MM.1S (cell line): ENCODE measurements around the gene ADARB2.

ENCODE experiments used
- EZH2 ChIP-seq: fragments of 300-600 bp; sonication (generic); optimal IDR thresholded peaks from 2 replicates; pipeline ENCODE3; 2017; ENCODE audit warnings: low read depth, mild to moderate bottlenecking, antibody characterized with exemption, low read length, mixed read lengths
- EZH2phosphoT487 ChIP-seq: fragments of 300-600 bp; sonication (generic); IDR thresholded peaks from 2 replicates; pipeline ENCODE4 v1.6.1; 2018; ENCODE audit warnings: antibody characterized with exemption, low read length
- TF ChIP-seq, protein P1 (sequence below): fragments of 300-600 bp; sonication (generic); IDR thresholded peaks from 2 replicates; pipeline ENCODE4 v1.5.1; 2016; ENCODE audit warnings: antibody characterized with exemption, low read length, mixed read lengths

DNA sequence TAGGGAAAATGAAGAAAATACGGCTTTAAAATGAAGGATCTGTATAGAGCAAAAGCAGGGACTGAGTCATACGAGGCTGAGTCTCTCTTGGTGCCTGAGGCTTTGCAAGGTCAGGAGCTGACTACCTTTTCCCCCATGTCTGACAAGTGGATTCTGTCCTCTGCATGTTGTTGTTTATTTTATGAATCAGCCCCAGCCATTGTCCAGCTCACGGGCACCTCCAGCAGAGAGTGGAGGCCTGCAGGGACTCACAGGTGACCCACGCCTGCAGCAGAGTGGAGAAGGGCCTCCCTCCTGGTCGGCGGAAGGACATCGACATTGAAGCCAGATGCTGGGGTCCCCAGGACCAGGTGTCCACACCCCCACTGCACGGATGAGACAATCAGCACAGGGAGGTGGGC, 447.3 kb downstream of the ADARB2 start:
- TF ChIP-seq, protein P1, sequence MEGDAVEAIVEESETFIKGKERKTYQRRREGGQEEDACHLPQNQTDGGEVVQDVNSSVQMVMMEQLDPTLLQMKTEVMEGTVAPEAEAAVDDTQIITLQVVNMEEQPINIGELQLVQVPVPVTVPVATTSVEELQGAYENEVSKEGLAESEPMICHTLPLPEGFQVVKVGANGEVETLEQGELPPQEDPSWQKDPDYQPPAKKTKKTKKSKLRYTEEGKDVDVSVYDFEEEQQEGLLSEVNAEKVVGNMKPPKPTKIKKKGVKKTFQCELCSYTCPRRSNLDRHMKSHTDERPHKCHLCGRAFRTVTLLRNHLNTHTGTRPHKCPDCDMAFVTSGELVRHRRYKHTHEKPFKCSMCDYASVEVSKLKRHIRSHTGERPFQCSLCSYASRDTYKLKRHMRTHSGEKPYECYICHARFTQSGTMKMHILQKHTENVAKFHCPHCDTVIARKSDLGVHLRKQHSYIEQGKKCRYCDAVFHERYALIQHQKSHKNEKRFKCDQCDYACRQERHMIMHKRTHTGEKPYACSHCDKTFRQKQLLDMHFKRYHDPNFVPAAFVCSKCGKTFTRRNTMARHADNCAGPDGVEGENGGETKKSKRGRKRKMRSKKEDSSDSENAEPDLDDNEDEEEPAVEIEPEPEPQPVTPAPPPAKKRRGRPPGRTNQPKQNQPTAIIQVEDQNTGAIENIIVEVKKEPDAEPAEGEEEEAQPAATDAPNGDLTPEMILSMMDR: no peak
- no peak for TF ChIP-seq EZH2
- no peak for TF ChIP-seq EZH2phosphoT487
